Peyer's patch (tissue), 4 donors: ENCODE results near the gene COPZ2. TPM values are rescaled to one million over a fixed set of nuclear protein-coding genes. Genes with fewer than 3 reads are reported as not detected.

Source experiments
- DNase-seq, 3 donors: peaks; one replicate each; pipeline ENCODE4 v3.0.0-alpha.2; 2017 to 2019
- H3K27ac ChIP-seq, 4 donors: fragments of 200-600 bp; sonication (generic); one replicate each; pipeline ENCODE4 v1.5.1; 2016 to 2019
- H3K27me3 ChIP-seq, 2 donors: fragments of 200-600 bp; sonication (generic); one replicate each; pipeline ENCODE4 v1.5.1; 2019
- H3K36me3 ChIP-seq, 3 donors: fragments of 200-600 bp; sonication (generic); one replicate each; pipeline ENCODE4 v1.5.1; 2016 to 2019
- H3K4me1 ChIP-seq, 4 donors: fragments of 200-600 bp; sonication (generic); one replicate each; pipeline ENCODE4 v1.5.1; 2016 to 2019
- H3K4me3 ChIP-seq, 4 donors: fragments of 200-600 bp; sonication (generic); 1 replicate in 3 of 4; 2 replicates in 1 of 4; pipeline ENCODE4 v1.5.1; 2016 to 2019; ENCODE audit warnings: mild to moderate bottlenecking in 1 of 4
- H3K9me3 ChIP-seq, 4 donors: fragments of 200-600 bp; sonication (generic); one replicate each; pipeline ENCODE4 v1.5.1; 2016 to 2019; ENCODE audit warnings: mild to moderate bottlenecking in 1 of 4
- CTCF ChIP-seq, 6 experiments: fragments of 450-650 bp in 4 of 6; fragments of 200-600 bp in 2 of 6; sonication (generic) in 1 of 6; IDR thresholded peaks; one replicate each; pipeline ENCODE4 v1.5.1; 2017 to 2019; ENCODE audit warnings: antibody characterized with exemption in 6 of 6, mild to moderate bottlenecking in 3 of 6, moderate library complexity in 1 of 6
- POLR2A ChIP-seq, 2 donors: fragments of 450-650 bp; IDR thresholded peaks; one replicate each; pipeline ENCODE4 v1.5.1; 2017; ENCODE audit warnings: antibody characterized with exemption in 2 of 2, mild to moderate bottlenecking in 2 of 2, moderate library complexity in 2 of 2
- total RNA-seq, 4 donors: library from RNA; depleted of rRNA; stranded (reverse); fragments of >200 nt; gene quantifications; one replicate each; pipeline ENCODE4 v1.1.0, GENCODE V29; 2016

COPZ2 gene
- total RNA-seq, 4 donors from 2014 or later = 2.2 to 27.2 (median 7.0) TPM

- H3K36me3 ChIP-seq = peaks cover 0 to 98% (median 0%) of the 10 kb centered on the region in 3 donors
- no peaks in the 10 kb centered on the region for H3K9me3 ChIP-seq
- TF ChIP-seq POLR2A (IDR thresholded peaks at IDR 0.05) (no peak), CTCF (IDR thresholded peaks at IDR 0.05) (no peak)
- H3K27ac ChIP-seq = no peak overlapping the region
- no peak for DNase-seq
- H3K4me3 ChIP-seq = no peak overlapping the region
- peaks cover 2 to 21% (median 16%) of the 10 kb centered on the region in 4 donors for H3K4me1 ChIP-seq
- H3K27me3 ChIP-seq = no peaks in the 10 kb centered on the region
Observed at GRCh38 chr17:48058393-48059124, 21.0 kb upstream of the COPZ2 start.

GRCh38 chr17:48057626-48058025 lies 20.0 kb upstream of the COPZ2 start:
- H3K9me3 ChIP-seq = no peaks in the 10 kb centered on the region
- no peak overlapping the region for H3K4me3 ChIP-seq
- no peak overlapping the region for H3K27ac ChIP-seq
- no peak for DNase-seq
- H3K36me3 ChIP-seq = peaks cover 0 to 97% (median 0%) of the 10 kb centered on the region in 3 donors
- no peaks in the 10 kb centered on the region for H3K27me3 ChIP-seq
- TF ChIP-seq CTCF (IDR thresholded peaks at IDR 0.05) (no peak), POLR2A (IDR thresholded peaks at IDR 0.05) (no peak)
- H3K4me1 ChIP-seq = peaks cover 3 to 31% (median 21%) of the 10 kb centered on the region in 4 donors

- H3K36me3 ChIP-seq = peaks cover 0 to 97% (median 0%) of the 10 kb centered on the region in 3 donors
- DNase-seq = no peak
- peaks cover 3 to 38% (median 25%) of the 10 kb centered on the region in 4 donors for H3K4me1 ChIP-seq
- H3K4me3 ChIP-seq = no peak overlapping the region
- no peaks in the 10 kb centered on the region for H3K27me3 ChIP-seq
- no peak overlapping the region for H3K27ac ChIP-seq
- TF ChIP-seq POLR2A (IDR thresholded peaks at IDR 0.05) (no peak), CTCF (IDR thresholded peaks at IDR 0.05) (no peak)
- H3K9me3 ChIP-seq = no peaks in the 10 kb centered on the region
Observed at GRCh38 chr17:48056879-48057278, 19.3 kb upstream of the COPZ2 start.

- H3K9me3 ChIP-seq = no peaks in the 10 kb centered on the region
- peaks cover 3 to 43% (median 31%) of the 10 kb centered on the region in 4 donors for H3K4me1 ChIP-seq
- H3K27me3 ChIP-seq = no peaks in the 10 kb centered on the region
- H3K36me3 ChIP-seq = peaks cover 0 to 96% (median 0%) of the 10 kb centered on the region in 3 donors
- H3K27ac ChIP-seq = peak overlapping the region in 1 of 4 donors; percentile 17
- no peak for DNase-seq
- no peak overlapping the region for H3K4me3 ChIP-seq
- TF ChIP-seq POLR2A (IDR thresholded peaks at IDR 0.05) = no peak
- no peak for TF ChIP-seq CTCF (IDR thresholded peaks at IDR 0.05)
Observed at GRCh38 chr17:48056246-48056745, 18.7 kb upstream of the COPZ2 start.

- peaks cover 0 to 96% (median 0%) of the 10 kb centered on the region in 3 donors for H3K36me3 ChIP-seq
- no peak for TF ChIP-seq POLR2A (IDR thresholded peaks at IDR 0.05)
- no peak for TF ChIP-seq CTCF (IDR thresholded peaks at IDR 0.05)
- no peaks in the 10 kb centered on the region for H3K9me3 ChIP-seq
- no peak overlapping the region for H3K4me3 ChIP-seq
- no peak for DNase-seq
- peak overlapping the region in 1 of 4 donors; percentile 30 for H3K27ac ChIP-seq
- no peaks in the 10 kb centered on the region for H3K27me3 ChIP-seq
- peaks cover 3 to 49% (median 32%) of the 10 kb centered on the region in 4 donors for H3K4me1 ChIP-seq
Observed at GRCh38 chr17:48055531-48056245, 18.1 kb upstream of the COPZ2 start.
